ENCODE measurements around the gene CCL16. TPM values are rescaled to one million over a fixed set of nuclear protein-coding genes. Genes with fewer than 3 reads are reported as not detected.
"Not testable (repeated sequence)": the region's sequence is repeated elsewhere in the genome, so short reads cannot be mapped to it uniquely, and the experiment has no call there.

The CCL16 gene
- total and polyA plus RNA-seq, 2 donors (not counting 1 experiment from before 2014, with no cell fraction given) = not detected

- Mint-ChIP-seq H3K27me3 (peaks cover 25% of the 10 kb centered on the region), H3K9me3 (ENCODE audit: insufficient read depth) (no peaks in the 10 kb centered on the region), H3K27ac (no peak overlapping the region), H3K4me3 (no peak overlapping the region), H3K4me1 (peaks cover 39% of the 10 kb centered on the region)
- POLR2A ChIA-PET = no interaction called here
- intact Hi-C loops (cut with micrococcal nuclease) = no loop called here
- no peaks in the 10 kb centered on the region for H3K9me3 ChIP-seq (ENCODE audit: control extremely low read depth in 1 of 3, control insufficient read depth in 2 of 3, insufficient read depth in 1 of 3, low read length in 2 of 3)
- no peak overlapping the region for H3K9ac ChIP-seq (ENCODE audit: low read length)
- no peak overlapping the region for H2AFZ ChIP-seq (ENCODE audit: insufficient read depth, low read depth, low read length, poor library complexity, severe bottlenecking)
- H3K36me3 ChIP-seq (replicated peaks in 1 of 2; ENCODE audit: control extremely low read depth in 1 of 2, control insufficient read depth in 1 of 2, extremely low read depth in 1 of 2, insufficient read depth in 2 of 2, low read length in 1 of 2) = no peaks in the 10 kb centered on the region
- no peak overlapping the region for H3K4me2 ChIP-seq (replicated peaks; ENCODE audit: low read depth, low read length, poor library complexity, severe bottlenecking)
- peaks cover 0 to 4% (median 0%) of the 10 kb centered on the region in 4 experiments for H3K27me3 ChIP-seq (replicated peaks in 1 of 4; ENCODE audit: control extremely low read depth in 1 of 4, control insufficient read depth in 3 of 4, insufficient read depth in 4 of 4, low read length in 3 of 4)
- ATAC-seq (ENCODE audit: low read depth) (no peak), DNase-seq (no peak)
- H4K20me1 ChIP-seq (ENCODE audit: control insufficient read depth, insufficient read depth, low read length, poor library complexity, severe bottlenecking) = no peaks in the 10 kb centered on the region
- no peak overlapping the region for H3K27ac ChIP-seq (ENCODE audit: low read length in 2 of 2)
- H3K79me2 ChIP-seq (ENCODE audit: control insufficient read depth, insufficient read depth, low read length) = no peaks in the 10 kb centered on the region
- no CpG with 5 or more reads among the region's 1 CpG for WGBS (ENCODE audit: insufficient coverage)
- H3K4me3 ChIP-seq (ENCODE audit: control extremely low read depth in 1 of 5, extremely low read depth in 1 of 5, insufficient read depth in 1 of 5, low read depth in 2 of 5, low read length in 4 of 5) = no peak overlapping the region
- CTCF ChIA-PET = no interaction called here
- H3K4me1 ChIP-seq (ENCODE audit: control insufficient read depth in 2 of 2, insufficient read depth in 2 of 2, low read length in 2 of 2) = peaks cover 16 to 30% of the 10 kb centered on the region in 2 donors
- no peak for TF ChIP-seq CTCF (IDR thresholded peaks at IDR 0.05)
- no peak for TF ChIP-seq EZH2 (IDR thresholded peaks at IDR 0.05; ENCODE audit: borderline replicate concordance, insufficient read depth, low read depth, low read length, poor library complexity, severe bottlenecking)
Measured at GRCh38 chr17:35998756-35999155, 17.5 kb upstream of the CCL16 start.

GRCh38 chr17:35998018-35998545, 16.8 kb upstream of the CCL16 start:
- 88% methylated on average over 9 of the region's 11 CpGs for WGBS (ENCODE audit: insufficient coverage)
- intact Hi-C loops (cut with micrococcal nuclease) = no loop called here
- DNase-seq (no peak), ATAC-seq (ENCODE audit: low read depth) (no peak)
- Histone ChIP-seq H3K27me3 (replicated peaks in 1 of 4; ENCODE audit: control extremely low read depth in 1 of 4, control insufficient read depth in 3 of 4, insufficient read depth in 4 of 4, low read length in 3 of 4) (peaks cover 0 to 4% (median 0%) of the 10 kb centered on the region in 4 experiments), H3K4me2 (replicated peaks; ENCODE audit: low read depth, low read length, poor library complexity, severe bottlenecking) (no peak overlapping the region), H3K27ac (ENCODE audit: low read length in 2 of 2) (no peak overlapping the region), H3K9ac (ENCODE audit: low read length) (no peak overlapping the region), H3K4me3 (ENCODE audit: control extremely low read depth in 1 of 5, extremely low read depth in 1 of 5, insufficient read depth in 1 of 5, low read depth in 2 of 5, low read length in 4 of 5) (no peak overlapping the region), H3K36me3 (replicated peaks in 1 of 2; ENCODE audit: control extremely low read depth in 1 of 2, control insufficient read depth in 1 of 2, extremely low read depth in 1 of 2, insufficient read depth in 2 of 2, low read length in 1 of 2) (no peaks in the 10 kb centered on the region), H3K79me2 (ENCODE audit: control insufficient read depth, insufficient read depth, low read length) (no peaks in the 10 kb centered on the region), H2AFZ (ENCODE audit: insufficient read depth, low read depth, low read length, poor library complexity, severe bottlenecking) (no peak overlapping the region), H3K9me3 (ENCODE audit: control extremely low read depth in 1 of 3, control insufficient read depth in 2 of 3, insufficient read depth in 1 of 3, low read length in 2 of 3) (no peaks in the 10 kb centered on the region), H4K20me1 (ENCODE audit: control insufficient read depth, insufficient read depth, low read length, poor library complexity, severe bottlenecking) (no peaks in the 10 kb centered on the region), H3K4me1 (ENCODE audit: control insufficient read depth in 2 of 2, insufficient read depth in 2 of 2, low read length in 2 of 2) (peaks cover 16 to 30% of the 10 kb centered on the region in 2 donors)
- Mint-ChIP-seq H3K4me1 (peaks cover 38% of the 10 kb centered on the region), H3K27ac (no peak overlapping the region), H3K4me3 (no peak overlapping the region), H3K27me3 (peaks cover 25% of the 10 kb centered on the region), H3K9me3 (ENCODE audit: insufficient read depth) (no peaks in the 10 kb centered on the region)
- CTCF ChIA-PET = no interaction called here
- POLR2A ChIA-PET = no interaction called here
- TF ChIP-seq EZH2 (IDR thresholded peaks at IDR 0.05; ENCODE audit: borderline replicate concordance, insufficient read depth, low read depth, low read length, poor library complexity, severe bottlenecking) (no peak), CTCF (IDR thresholded peaks at IDR 0.05) (no peak)

GRCh38 chr17:35995346-35995745, 14.0 kb upstream of the CCL16 start:
- H3K27ac Mint-ChIP-seq; H2AFZ ChIP-seq (ENCODE audit: insufficient read depth, low read depth, low read length, poor library complexity, severe bottlenecking); H3K9me3 Mint-ChIP-seq (ENCODE audit: insufficient read depth); H3K9me3 ChIP-seq (ENCODE audit: control extremely low read depth in 1 of 3, control insufficient read depth in 2 of 3, insufficient read depth in 1 of 3, low read length in 2 of 3); H3K9ac ChIP-seq (ENCODE audit: low read length); ATAC-seq (ENCODE audit: low read depth); intact Hi-C loops (cut with micrococcal nuclease); H4K20me1 ChIP-seq (ENCODE audit: control insufficient read depth, insufficient read depth, low read length, poor library complexity, severe bottlenecking); H3K27ac ChIP-seq (ENCODE audit: low read length in 2 of 2); POLR2A ChIA-PET; H3K79me2 ChIP-seq (ENCODE audit: control insufficient read depth, insufficient read depth, low read length); H3K36me3 ChIP-seq (replicated peaks in 1 of 2; ENCODE audit: control extremely low read depth in 1 of 2, control insufficient read depth in 1 of 2, extremely low read depth in 1 of 2, insufficient read depth in 2 of 2, low read length in 1 of 2); H3K27me3 ChIP-seq (replicated peaks in 1 of 4; ENCODE audit: control extremely low read depth in 1 of 4, control insufficient read depth in 3 of 4, insufficient read depth in 4 of 4, low read length in 3 of 4): not testable (repeated sequence)
- H3K4me3 Mint-ChIP-seq = peak overlapping the region; percentile 59
- H3K4me1 Mint-ChIP-seq = peaks cover 38% of the 10 kb centered on the region
- CTCF ChIA-PET = interaction anchor here (1.0 to 1.6 kb wide), 4 partner anchors 17 to 153 kb away, joined by 3 to 10 read pairs (median 6); no protein-coding TSS in a partner anchor
- peak; percentile 18 for DNase-seq
- peaks cover 14% of the 10 kb centered on the region for H3K27me3 Mint-ChIP-seq
- WGBS (ENCODE audit: insufficient coverage) = 33% methylated on average over 1 of the region's 2 CpGs
- Histone ChIP-seq H3K4me1 (ENCODE audit: control insufficient read depth in 2 of 2, insufficient read depth in 2 of 2, low read length in 2 of 2) (peaks cover 19 to 30% of the 10 kb centered on the region in 2 donors), H3K4me3 (ENCODE audit: control extremely low read depth in 1 of 5, extremely low read depth in 1 of 5, insufficient read depth in 1 of 5, low read depth in 2 of 5, low read length in 4 of 5) (peak overlapping the region in 1 of 5 experiments; percentile 29), H3K4me2 (replicated peaks; ENCODE audit: low read depth, low read length, poor library complexity, severe bottlenecking) (peak overlapping the region; percentile 30)
